Activated CD4-positive, alpha-beta T cell treated with anti-CD3 and anti-CD28 coated beads for 1 hour (primary cell): ENCODE measurements around the gene CYB561D2.

Experiments used
- DNase-seq: peaks from one replicate; pipeline ENCODE4 v3.0.0-alpha.2; 2020

The CYB561D2 gene

GRCh38 chr3:50395070-50395860 is 44.6 kb downstream of the CYB561D2 start:
- DNase-seq, result no peak

GRCh38 chr3:50396502-50396901 is 45.8 kb downstream of the CYB561D2 start:
- DNase-seq, result no peak

DNA sequence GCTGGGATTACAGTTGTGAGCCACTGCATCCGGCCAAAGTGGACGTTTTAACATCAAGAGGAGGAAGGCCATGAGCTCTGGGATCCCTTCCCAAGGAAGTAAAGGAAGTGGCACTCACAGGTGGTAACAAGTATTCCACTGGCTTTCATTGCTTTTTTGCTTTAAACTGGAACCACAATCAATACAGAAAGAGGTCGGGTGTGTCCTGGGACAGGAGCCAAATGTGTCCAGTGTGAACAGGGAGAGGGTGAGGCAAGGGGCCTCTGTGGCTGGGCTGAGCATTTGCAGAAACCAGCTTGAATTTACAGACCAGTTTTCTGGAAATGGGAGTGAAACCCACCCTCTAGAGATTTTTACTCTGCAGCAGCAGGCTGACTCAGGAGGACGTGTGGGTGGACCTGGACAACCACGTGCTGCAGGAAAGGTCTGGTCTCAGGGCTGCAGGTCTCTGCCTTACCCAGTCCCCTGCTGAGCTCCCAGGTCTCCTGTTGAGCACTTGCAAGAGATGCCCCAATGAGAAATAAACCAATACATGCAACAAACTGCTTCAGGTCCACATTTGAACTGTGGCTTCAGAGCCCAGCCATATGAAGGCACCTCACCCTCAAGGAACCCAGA is 51.4 kb downstream of the CYB561D2 start:
- no peak for DNase-seq
